ENCODE measurements around the gene NSD1.

The NSD1 gene

GRCh38 chr5:177310332-177310731 is 176.8 kb downstream of the NSD1 start:
- DNase-seq: no peak

GRCh38 chr5:177310757-177311391 is 177.3 kb downstream of the NSD1 start:
- DNase-seq: no peak

DNA sequence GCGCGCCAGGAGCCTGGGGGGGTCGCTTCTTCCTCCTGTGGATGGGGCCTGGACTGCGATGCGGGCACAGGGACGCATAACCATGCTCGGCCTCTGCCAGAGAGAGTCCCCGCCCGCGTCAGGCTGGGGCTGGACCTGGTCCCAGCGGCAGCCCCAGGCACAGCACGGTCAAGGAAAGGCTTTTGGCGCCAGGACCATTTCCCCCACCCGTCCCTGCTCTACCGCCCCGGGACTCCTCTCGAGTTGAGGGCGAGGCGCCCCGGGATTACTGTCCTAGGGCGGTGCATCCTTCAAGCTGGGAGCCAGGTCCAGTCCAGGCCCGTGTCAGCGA is 177.8 kb downstream of the NSD1 start:
- DNase-seq: no peak

DNA sequence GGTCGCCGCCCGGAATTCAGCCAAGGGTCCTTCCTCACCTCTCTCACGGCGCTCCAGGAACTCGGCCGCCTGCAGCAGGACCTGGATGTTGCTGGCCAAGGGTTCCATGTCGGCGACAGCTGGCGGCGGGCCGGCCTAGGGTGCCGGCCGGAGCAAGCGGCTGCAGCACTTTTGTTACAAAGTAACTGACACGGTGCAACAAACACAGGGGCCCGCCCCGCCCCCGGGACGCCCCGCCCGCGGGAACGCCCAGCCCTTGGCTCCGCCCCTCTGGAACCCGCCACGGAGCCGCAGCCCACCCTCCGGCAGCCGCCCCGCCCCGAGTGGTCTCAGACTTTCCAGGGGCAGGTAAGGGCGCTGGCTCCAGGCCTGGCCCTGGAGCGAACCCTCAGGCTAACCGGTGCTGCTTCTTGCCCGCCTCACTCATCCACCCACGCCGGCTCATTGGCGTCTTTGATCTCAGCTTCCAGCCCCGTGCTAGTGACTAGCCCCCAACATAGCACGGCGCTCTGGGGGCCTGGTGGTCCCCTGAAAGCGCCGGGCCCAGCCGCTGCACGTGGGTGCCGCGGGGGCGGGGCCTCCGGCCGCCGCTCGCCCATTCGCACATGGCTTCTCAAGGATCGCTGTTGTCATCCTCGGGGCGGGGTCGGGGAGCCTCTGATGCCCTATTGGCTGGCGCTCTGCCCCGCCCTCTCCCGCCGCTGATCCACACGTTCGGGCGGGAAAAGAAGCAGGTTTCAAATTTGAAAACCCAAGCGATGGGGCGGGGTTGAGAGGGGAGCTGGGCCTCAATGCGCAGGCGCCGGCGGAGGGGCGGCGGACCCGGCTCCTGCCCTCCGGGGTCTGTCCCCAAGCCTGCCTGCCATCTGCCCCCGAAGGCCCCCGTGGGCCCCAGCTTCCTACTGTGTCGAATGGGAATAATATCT is 178.4 kb downstream of the NSD1 start, which contains the start of gene MXD3:
TSS of gene MXD3 (minus strand) at position 176 of the 926 bp plus-strand sequence. CDS start at position 108, 68 bp downstream.
- DNase-seq: peak; percentile 69

GRCh38 chr5:177312649-177313181 is 179.1 kb downstream of the NSD1 start:
- no peak for DNase-seq

- no peak for DNase-seq
Observed at GRCh38 chr5:177313561-177314259, 180.1 kb downstream of the NSD1 start.

DNA sequence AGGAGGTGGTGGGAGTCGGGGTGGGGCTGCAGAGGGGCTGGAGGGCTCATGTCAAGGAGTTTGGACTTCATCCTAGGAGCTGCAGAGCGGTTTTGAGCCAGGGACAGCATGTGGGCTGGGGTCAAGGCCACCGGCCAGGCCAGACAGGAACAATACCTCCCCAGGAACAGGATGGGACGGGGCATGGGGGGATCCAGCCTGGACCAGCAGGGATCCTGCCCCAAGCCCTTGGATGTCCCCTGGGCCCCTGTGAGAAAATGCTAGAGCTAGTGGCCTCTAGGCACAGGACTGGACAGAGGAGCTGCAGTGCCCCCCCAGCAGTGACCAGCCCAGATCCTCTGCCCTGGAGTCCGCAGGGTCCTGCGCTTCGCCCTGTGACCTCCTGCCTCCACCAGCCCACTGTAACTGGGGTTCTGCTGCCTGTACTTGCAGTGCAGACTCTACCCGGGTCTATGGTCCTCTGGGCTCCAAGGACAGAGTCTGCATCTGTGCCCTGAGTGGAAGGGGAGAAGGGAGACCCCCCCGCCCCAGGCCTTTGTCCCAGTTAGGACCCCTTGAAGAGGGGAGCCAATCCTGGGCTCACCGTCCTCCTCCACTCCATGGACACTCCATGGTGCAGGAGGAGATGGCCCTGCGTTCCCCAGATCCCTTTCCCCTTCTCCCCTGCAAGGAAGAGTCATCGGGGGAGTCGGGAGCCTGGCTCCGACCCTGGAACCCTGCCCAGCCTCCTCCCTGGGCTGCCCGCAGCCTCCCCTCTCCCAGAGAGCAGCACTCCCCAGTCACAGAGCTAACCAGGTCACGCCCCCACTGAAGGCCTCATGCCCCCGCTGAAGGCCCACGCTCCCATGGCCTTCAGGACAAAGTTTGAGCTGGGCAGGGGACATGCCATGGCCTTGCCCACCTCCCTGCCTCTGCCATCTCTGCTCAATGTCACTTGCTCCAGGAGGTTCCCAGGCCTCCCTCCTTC is 181.1 kb downstream of the NSD1 start:
- DNase-seq: no peak

GRCh38 chr5:177315411-177315810 is 181.8 kb downstream of the NSD1 start:
- no peak for DNase-seq

- DNase-seq: no peak
Observed at GRCh38 chr5:177316005-177316404, 182.4 kb downstream of the NSD1 start.

- DNase-seq: no peak
Observed at GRCh38 chr5:177317959-177318377, 184.4 kb downstream of the NSD1 start.

DNA sequence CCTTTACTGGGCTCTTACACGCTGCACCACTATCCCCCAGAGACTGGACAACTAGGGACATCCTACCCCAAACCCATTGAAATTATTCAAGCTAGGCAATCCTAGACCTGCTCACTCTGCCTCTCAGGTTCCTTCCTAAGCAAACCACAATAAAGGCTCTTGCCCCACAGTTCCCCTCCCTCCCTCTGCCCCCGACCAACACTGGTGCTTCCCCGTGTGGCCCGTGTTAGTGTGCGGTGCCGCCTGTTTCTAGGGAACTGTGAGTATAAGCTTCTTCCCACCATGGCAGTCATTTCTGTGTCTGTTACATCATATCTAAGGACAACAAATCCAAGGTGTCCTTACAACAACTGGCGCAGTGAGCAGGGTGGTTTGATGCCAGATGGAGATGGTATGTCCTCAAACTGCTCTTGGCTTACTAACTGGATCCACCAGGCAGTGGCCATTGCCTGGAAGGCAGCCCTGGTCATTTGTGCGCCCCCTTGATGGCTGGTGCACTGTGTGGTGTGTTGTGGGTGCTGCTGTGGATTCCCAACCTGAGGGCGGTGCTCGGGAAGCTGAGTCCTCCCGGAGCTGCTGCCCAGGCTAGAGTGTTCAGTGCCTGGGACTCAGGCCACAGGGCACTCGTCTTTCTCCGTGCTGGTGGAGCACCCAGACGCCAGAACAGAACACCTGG is 186.5 kb downstream of the NSD1 start:
- DNase-seq: no peak

DNA sequence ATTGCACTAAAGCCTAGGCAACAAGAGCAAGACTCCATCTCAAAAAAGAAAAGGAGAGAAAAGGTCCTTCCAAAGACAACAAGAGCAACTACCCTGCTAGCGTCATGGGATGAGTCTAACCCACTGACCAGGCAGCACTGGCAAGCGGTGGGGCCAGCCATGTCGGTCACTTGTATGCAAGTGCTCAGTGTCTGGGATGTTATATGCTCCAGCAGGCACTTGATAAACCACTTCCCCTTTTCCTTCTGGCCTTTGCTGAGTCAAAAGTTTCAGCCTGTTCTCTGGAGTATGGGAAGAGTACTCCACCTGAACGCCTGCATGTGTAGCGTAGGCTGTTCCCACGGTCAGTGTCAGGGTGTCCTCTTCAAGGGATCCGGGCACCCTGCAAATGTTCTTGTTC is 187.3 kb downstream of the NSD1 start:
- DNase-seq: no peak

- no peak for DNase-seq
Observed at GRCh38 chr5:177325868-177326381, 192.4 kb downstream of the NSD1 start.

GRCh38 chr5:177327539-177328522 is 194.3 kb downstream of the NSD1 start:
- no peak for DNase-seq

DNA sequence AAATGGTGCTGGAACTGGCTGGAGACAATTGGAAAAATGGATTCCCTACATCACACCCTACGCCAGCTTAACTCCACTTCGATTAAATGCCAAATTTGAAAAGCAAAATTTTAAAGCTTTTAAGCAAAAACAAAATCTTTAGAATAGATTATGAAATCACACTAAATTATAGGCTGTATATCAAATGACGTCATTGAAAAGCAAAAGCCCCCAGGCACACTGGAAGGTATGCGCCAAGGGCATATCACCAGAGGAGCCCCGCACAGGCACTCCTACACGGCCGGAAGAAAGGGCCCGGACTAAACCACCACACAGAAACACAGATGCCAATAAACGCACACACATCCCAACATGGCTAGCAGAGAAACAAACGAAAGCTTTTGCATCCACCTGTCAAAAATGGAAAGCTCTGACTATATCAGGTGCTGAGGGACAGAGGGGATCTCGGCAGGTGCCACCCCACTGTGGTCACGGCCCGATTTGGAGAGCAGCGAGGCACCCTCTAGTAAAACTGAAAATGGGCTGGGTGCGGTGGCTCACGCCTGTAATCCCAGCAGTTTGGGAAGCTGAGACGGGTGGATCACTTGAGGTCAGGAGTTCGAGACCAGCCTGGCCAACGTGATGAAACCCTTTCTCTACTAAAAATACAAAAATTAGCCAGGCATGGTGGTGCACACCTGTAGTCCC is 195.1 kb downstream of the NSD1 start:
- no peak for DNase-seq

GRCh38 chr5:177329883-177330282 is 196.3 kb downstream of the NSD1 start:
- DNase-seq: no peak

DNA sequence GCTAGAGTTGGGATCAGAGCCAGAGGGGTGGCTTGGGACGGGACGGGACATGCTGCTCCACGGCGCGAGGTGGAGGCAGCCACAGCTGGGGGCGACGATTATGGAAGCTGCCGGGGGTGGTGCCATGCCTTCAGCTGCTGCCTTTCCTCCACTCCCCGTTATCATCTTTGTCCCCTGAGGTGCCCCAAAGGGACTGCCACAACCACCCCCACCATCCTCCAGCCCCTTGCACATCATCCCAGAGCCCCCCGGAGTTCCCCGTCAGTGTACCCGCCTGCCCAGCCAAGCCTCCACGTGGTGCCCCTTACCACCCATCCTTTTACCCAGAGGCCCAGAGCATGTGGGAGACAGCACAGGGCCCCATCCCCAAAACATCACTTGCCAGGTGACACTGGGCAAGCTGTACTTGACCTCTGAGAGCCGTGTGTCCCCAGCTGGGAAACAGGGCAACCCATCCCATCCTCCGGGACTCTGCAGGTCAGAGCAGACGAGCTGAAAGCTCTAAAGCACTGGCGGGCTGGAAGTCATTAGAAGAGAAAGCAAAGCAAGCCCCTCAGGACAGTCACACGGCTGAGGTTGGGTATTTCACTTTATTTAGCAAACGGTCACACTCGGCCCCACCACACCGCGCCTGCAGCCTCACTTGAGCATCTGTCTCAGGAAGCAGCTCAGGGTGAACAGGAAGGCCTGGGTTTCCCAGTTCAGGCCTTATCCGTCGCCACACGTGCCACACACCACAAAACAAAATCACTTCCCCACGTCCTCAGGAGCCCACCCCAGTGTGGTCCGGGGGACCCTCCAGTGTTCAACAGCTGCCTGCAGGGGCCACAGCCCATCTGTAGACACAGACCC is 197.6 kb downstream of the NSD1 start:
- no peak for DNase-seq

All from NCI-H1417 treated with DMSO at 0.1 percent for 48 hours (cell line).